Amniotic epithelial cell (primary cell): ENCODE data around the gene EIPR1.

ENCODE experiments used
- DNase-seq: peaks from one replicate; pipeline ENCODE4 v3.0.0-alpha.2; 2010; ENCODE audit warnings: low read depth

EIPR1 gene

GRCh38 chr2:3146772-3147650 lies 230.6 kb downstream of the EIPR1 start:
- DNase-seq: no peak

DNA sequence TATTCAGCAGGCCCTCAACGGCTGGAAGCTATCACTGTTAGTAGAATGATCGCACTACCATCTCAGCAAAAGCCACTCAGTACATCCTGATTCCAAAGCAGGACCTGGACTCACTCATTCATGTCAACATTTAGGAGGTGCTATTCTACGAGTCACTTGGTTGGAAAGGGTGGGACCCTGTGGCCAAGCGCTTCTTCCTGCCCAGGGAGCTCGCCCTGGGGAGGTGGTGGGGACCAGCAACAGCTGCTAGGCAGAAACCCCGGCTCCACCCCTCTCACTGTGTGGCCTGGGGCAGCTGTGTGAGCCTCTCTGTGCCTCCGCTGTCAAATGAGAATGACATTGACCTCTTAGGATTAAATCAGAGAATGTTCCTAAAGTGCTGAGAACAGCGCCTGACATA lies 231.4 kb downstream of the EIPR1 start:
- DNase-seq: no peak

- DNase-seq: no peak
Observed at GRCh38 chr2:3145471-3146021, 232.1 kb downstream of the EIPR1 start.

DNA sequence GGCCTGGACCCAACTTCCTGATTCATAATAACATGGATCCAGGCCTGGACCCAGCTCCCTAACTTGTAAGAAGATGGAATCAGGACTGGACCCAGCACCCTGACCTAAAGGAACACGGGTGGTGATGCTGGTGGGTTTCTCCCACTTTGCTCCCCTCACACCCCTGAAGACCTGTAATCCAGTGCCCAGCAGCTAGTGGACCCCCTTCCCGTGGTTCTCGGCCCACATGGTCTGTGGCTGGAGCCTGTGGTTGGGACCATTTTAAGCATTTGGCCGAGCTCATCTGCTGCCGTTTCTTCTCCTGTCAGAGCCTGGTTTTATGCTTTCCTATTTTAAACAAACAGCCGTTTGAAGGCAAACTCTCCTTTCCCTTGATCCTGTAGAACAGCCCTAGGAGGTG lies 232.8 kb downstream of the EIPR1 start:
- no peak for DNase-seq

DNA sequence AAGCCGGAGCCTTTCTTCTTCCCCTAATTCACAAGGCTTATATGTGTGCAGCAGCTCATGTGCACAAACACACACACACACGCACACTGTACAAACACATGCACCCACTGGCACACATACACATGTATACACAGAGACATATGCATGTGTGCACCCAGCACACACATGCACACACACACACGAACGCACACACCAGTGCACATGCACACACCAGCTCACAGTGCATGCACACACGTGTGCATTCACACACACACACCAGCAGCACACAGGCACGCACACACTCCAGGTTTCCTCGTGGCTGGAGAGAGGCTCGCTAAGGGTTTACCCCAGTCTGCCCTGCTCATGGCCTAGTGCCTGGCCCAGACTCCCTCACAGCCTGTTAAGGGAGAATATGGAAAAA lies 234.0 kb downstream of the EIPR1 start:
- DNase-seq: no peak

GRCh38 chr2:3142961-3143571 lies 234.6 kb downstream of the EIPR1 start:
- no peak for DNase-seq

GRCh38 chr2:3142210-3142609 lies 235.4 kb downstream of the EIPR1 start:
- DNase-seq: no peak

DNA sequence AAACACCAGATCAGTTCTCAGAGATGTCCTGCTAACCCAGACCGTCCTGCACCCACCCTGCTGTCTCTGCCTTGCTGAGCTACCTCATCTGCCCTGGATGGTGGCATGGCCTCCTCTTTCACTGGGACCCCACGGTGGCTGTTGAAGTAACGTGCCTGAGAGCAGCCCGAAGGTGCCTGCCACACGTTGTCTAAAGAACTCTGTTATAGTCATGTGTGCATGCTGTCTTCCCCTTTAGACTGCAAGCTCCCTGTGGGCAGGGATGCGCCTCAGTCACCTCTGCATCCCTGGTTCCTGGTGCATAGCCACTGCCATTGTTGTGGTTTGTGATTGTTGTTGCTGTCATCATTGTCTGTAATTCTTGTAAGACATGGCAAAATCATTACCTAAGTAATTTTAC lies 235.9 kb downstream of the EIPR1 start:
- no peak for DNase-seq

GRCh38 chr2:3139906-3140305 lies 237.7 kb downstream of the EIPR1 start:
- no peak for DNase-seq
